Panc1 (cell line): Measurements from ENCODE around the gene SDCBP2.

Source experiments
- CTCF ChIP-seq: fragments of 450-650 bp; IDR thresholded peaks from 2 replicates; pipeline ENCODE4 v1.5.1; 2017; ENCODE audit warnings: mild to moderate bottlenecking
- TCF7L2 ChIP-seq: IDR thresholded peaks from 2 replicates; pipeline ENCODE4 v1.6.1; 2011; ENCODE audit warnings: mild to moderate bottlenecking, low read depth, low read length, inconsistent platforms

- no peak for TF ChIP-seq CTCF
- TF ChIP-seq TCF7L2, result no peak
These were observed 2.7 kb downstream of the SDCBP2 start for GRCh38 chr20:1326031-1326930.
